Measurements from ENCODE around the gene ERBB4. TPM values are rescaled to one million over a fixed set of nuclear protein-coding genes. Genes with fewer than 3 reads are reported as not detected.

Gene ERBB4
- total RNA-seq, 1 experiment from 2014 or later = 0.04 TPM

DNA sequence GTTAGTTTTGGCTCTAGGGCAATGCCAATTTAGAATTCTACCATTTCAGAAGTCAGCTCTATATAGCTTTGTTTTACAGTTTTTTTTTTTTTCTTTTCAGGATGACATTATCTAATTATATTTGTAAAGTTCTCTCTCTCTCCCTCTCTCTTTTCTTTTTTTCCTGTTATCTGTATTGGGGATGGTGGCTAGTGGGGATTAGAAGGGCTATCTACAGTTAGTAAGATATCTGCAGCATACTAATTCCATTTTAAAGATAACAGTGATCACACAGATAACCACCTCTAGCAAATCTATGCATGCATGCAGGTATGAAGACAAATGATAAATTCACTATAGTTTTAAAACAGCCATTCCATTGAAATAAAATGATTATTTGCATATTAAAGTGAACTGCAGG is 438.9 kb downstream of the ERBB4 start:
- H2BK120ac ChIP-seq (ENCODE audit: low read depth, low read length, poor library complexity, severe bottlenecking) = no peak overlapping the region
- no peaks in the 10 kb centered on the region for H3K79me2 ChIP-seq (ENCODE audit: insufficient read depth, low read length)
- H3K9me3 ChIP-seq (ENCODE audit: control insufficient read depth, low read depth, low read length) = no peaks in the 10 kb centered on the region
- no peak overlapping the region for H3K18ac ChIP-seq (ENCODE audit: insufficient read length, low read depth, low read length)
- no peak overlapping the region for H4K5ac ChIP-seq (ENCODE audit: insufficient read length, low read depth, low read length)
- no peaks in the 10 kb centered on the region for H3K27me3 ChIP-seq (ENCODE audit: insufficient read depth, low read length)
- Mint-ChIP-seq H3K27me3 (ENCODE audit: low read depth) (no peaks in the 10 kb centered on the region), H3K36me3 (ENCODE audit: insufficient read depth in 1 of 3, low read depth in 3 of 3) (no peaks in the 10 kb centered on the region), H3K4me3 (no peak overlapping the region), H3K4me1 (peaks cover 13% of the 10 kb centered on the region in 2 experiments), H3K27ac (no peak overlapping the region), H3K9me3 (no peaks in the 10 kb centered on the region)
- no peak overlapping the region for H3K23ac ChIP-seq (ENCODE audit: insufficient read length, low read depth, low read length)
- no peak overlapping the region for H4K91ac ChIP-seq (ENCODE audit: insufficient read length, low read depth, low read length)
- no peak overlapping the region for H3K14ac ChIP-seq (ENCODE audit: insufficient read depth, low read length)
- H2AK5ac ChIP-seq (ENCODE audit: insufficient read length, low read length) = no peak overlapping the region
- no peak overlapping the region for H3T11ph ChIP-seq (ENCODE audit: low read length)
- no peak overlapping the region for H4K8ac ChIP-seq (replicated peaks; ENCODE audit: insufficient read length, low read depth, low read length)
- DNase-seq = no peak
- H3K4me2 ChIP-seq (ENCODE audit: insufficient read depth, insufficient read length, low read length) = no peak overlapping the region
- H2BK20ac ChIP-seq (ENCODE audit: low read depth, low read length, poor library complexity, severe bottlenecking) = no peak overlapping the region
- no peak overlapping the region for H2BK12ac ChIP-seq (ENCODE audit: insufficient read length, low read depth, low read length)
- H4K20me1 ChIP-seq (ENCODE audit: control insufficient read depth, insufficient read depth, insufficient read length) = no peaks in the 10 kb centered on the region
- H2BK5ac ChIP-seq (ENCODE audit: insufficient read length, low read length) = no peak overlapping the region
- no peaks in the 10 kb centered on the region for H3K23me2 ChIP-seq (ENCODE audit: insufficient read length, low read depth, low read length, poor library complexity, severe bottlenecking)
- no peak overlapping the region for H3K4ac ChIP-seq (ENCODE audit: low read depth, low read length)
- H2BK15ac ChIP-seq (ENCODE audit: low read depth, low read length) = no peak overlapping the region
- H3K9ac ChIP-seq (ENCODE audit: extremely low read depth, insufficient read length, low read length) = no peak overlapping the region
- no peak overlapping the region for H2AFZ ChIP-seq (ENCODE audit: low read length)
- no peak overlapping the region for H3K27ac ChIP-seq (ENCODE audit: insufficient read length, low read depth, low read length)
- H3K4me1 ChIP-seq (ENCODE audit: insufficient read depth, low read length) = no peaks in the 10 kb centered on the region
- no peak overlapping the region for H3K56ac ChIP-seq (ENCODE audit: insufficient read length, low read depth, low read length)
- no peaks in the 10 kb centered on the region for H3K79me1 ChIP-seq (ENCODE audit: insufficient read depth, low read depth, low read length, poor library complexity, severe bottlenecking)
- no peak for TF ChIP-seq CTCF (conservative IDR thresholded peaks at IDR 0.05)

Data from H9 (cell line).